Tibial nerve (tissue), 4 donors: ENCODE results near the gene IP6K3. TPM values are rescaled to one million over a fixed set of nuclear protein-coding genes. Genes with fewer than 3 reads are reported as not detected.

Experiments
- DNase-seq, 2 donors: peaks; one replicate each; pipeline ENCODE4 v3.0.0-alpha.2; 2019; ENCODE audit warnings: low spot score in 2 of 2
- H3K27ac ChIP-seq, 4 donors: fragments of 200-600 bp; sonication (generic) in 3 of 4; one replicate each; pipeline ENCODE4 v1.5.1; 2017 to 2019; ENCODE audit warnings: mild to moderate bottlenecking in 1 of 4
- H3K27me3 ChIP-seq, 2 donors: fragments of 200-600 bp; sonication (generic) in 1 of 2; one replicate each; pipeline versions ENCODE4 v1.5.1 to v1.6.0; 2017 to 2019
- H3K36me3 ChIP-seq, 3 donors: fragments of 200-600 bp; sonication (generic); one replicate each; pipeline ENCODE4 v1.5.1; 2018 to 2019
- H3K4me1 ChIP-seq, 4 donors: fragments of 200-600 bp; sonication (generic) in 3 of 4; one replicate each; pipeline ENCODE4 v1.5.1; 2017 to 2019
- H3K4me3 ChIP-seq, 4 donors: fragments of 200-600 bp; sonication (generic) in 3 of 4; one replicate each; pipeline ENCODE4 v1.5.1; 2017 to 2019; ENCODE audit warnings: mild to moderate bottlenecking in 1 of 4, moderate library complexity in 1 of 4
- H3K9me3 ChIP-seq, 4 donors: fragments of 200-600 bp; sonication (generic) in 3 of 4; one replicate each; pipeline ENCODE4 v1.5.1; 2017 to 2019
- CTCF ChIP-seq, 5 experiments: fragments of 200-600 bp in 3 of 5; fragments of 450-650 bp in 2 of 5; sonication (generic) in 3 of 5; IDR thresholded peaks; one replicate each; pipeline ENCODE4 v1.5.1; 2016 to 2019; ENCODE audit warnings: antibody characterized with exemption in 5 of 5, mild to moderate bottlenecking in 3 of 5, moderate library complexity in 2 of 5
- EP300 ChIP-seq, 2 donors: sonication (generic); formaldehyde crosslinking; IDR thresholded peaks; one replicate each; pipeline ENCODE4 v1.6.1; 2017; ENCODE audit warnings: antibody characterized with exemption in 2 of 2, mild to moderate bottlenecking in 1 of 2
- POLR2A ChIP-seq, 2 donors: fragments of 450-650 bp; IDR thresholded peaks; one replicate each; pipeline ENCODE4 v1.6.1; 2017; ENCODE audit warnings: antibody characterized with exemption in 2 of 2, mild to moderate bottlenecking in 2 of 2, moderate library complexity in 2 of 2
- WGBS, 2 donors: methylation state at CpG; one replicate each; pipeline ENCODE4 v1.1.5; 2018; 5-methylcytosine and 5-hydroxymethylcytosine counted together
- total RNA-seq, 4 donors: library from RNA; depleted of rRNA; stranded (reverse); fragments of >200 nt; gene quantifications; one replicate each; pipeline ENCODE4 v1.1.0, GENCODE V29; 2016

IP6K3 gene
- total RNA-seq, 4 donors from 2014 or later = 0.39 to 3.0 (median 1.7) TPM

- Histone ChIP-seq H3K27me3 (no peaks in the 10 kb centered on the region), H3K4me1 (peaks cover 0 to 7% (median 3%) of the 10 kb centered on the region in 4 donors), H3K9me3 (no peaks in the 10 kb centered on the region), H3K27ac (no peak overlapping the region), H3K36me3 (no peaks in the 10 kb centered on the region), H3K4me3 (no peak overlapping the region)
- no peak for TF ChIP-seq CTCF (IDR thresholded peaks at IDR 0.05)
- no peak for TF ChIP-seq EP300 (IDR thresholded peaks at IDR 0.05)
- no peak for TF ChIP-seq POLR2A (IDR thresholded peaks at IDR 0.05)
- DNase-seq = no peak
- WGBS, 2 donors = 84% methylated on average over 9 of the region's 9 CpGs
Observed at GRCh38 chr6:33759887-33760629, 13.4 kb upstream of the IP6K3 start.

GRCh38 chr6:33758815-33759216, 12.1 kb upstream of the IP6K3 start:
- H3K36me3 ChIP-seq = no peaks in the 10 kb centered on the region
- H3K4me1 ChIP-seq = peaks cover 0 to 7% (median 3%) of the 10 kb centered on the region in 4 donors
- TF ChIP-seq EP300 (IDR thresholded peaks at IDR 0.05) = no peak
- TF ChIP-seq POLR2A (IDR thresholded peaks at IDR 0.05) = no peak
- TF ChIP-seq CTCF (IDR thresholded peaks at IDR 0.05) = no peak
- no peaks in the 10 kb centered on the region for H3K9me3 ChIP-seq
- H3K27me3 ChIP-seq = no peaks in the 10 kb centered on the region
- no peak overlapping the region for H3K4me3 ChIP-seq
- H3K27ac ChIP-seq = no peak overlapping the region
- no peak for DNase-seq
- WGBS, 2 donors = 65 to 68% methylated on average over 7 of the region's 7 CpGs

GRCh38 chr6:33757906-33758305, 11.2 kb upstream of the IP6K3 start:
- WGBS, 2 donors = 80 to 82% methylated on average over 10 of the region's 10 CpGs
- no peaks in the 10 kb centered on the region for H3K27me3 ChIP-seq
- H3K4me3 ChIP-seq = no peak overlapping the region
- TF ChIP-seq POLR2A (IDR thresholded peaks at IDR 0.05) = no peak
- TF ChIP-seq CTCF (IDR thresholded peaks at IDR 0.05) = no peak
- TF ChIP-seq EP300 (IDR thresholded peaks at IDR 0.05) = no peak
- peaks cover 0 to 7% (median 3%) of the 10 kb centered on the region in 4 donors for H3K4me1 ChIP-seq
- DNase-seq = no peak
- no peaks in the 10 kb centered on the region for H3K9me3 ChIP-seq
- H3K36me3 ChIP-seq = no peaks in the 10 kb centered on the region
- H3K27ac ChIP-seq = no peak overlapping the region

GRCh38 chr6:33757113-33757512, 10.4 kb upstream of the IP6K3 start:
- Histone ChIP-seq H3K27ac (no peak overlapping the region), H3K4me1 (peaks cover 0 to 7% (median 3%) of the 10 kb centered on the region in 4 donors), H3K27me3 (no peaks in the 10 kb centered on the region), H3K4me3 (no peak overlapping the region), H3K9me3 (no peaks in the 10 kb centered on the region), H3K36me3 (no peaks in the 10 kb centered on the region)
- no peak for DNase-seq
- WGBS, 2 donors = 70 to 80% methylated on average over 3 of the region's 3 CpGs
- no peak for TF ChIP-seq CTCF (IDR thresholded peaks at IDR 0.05)
- no peak for TF ChIP-seq EP300 (IDR thresholded peaks at IDR 0.05)
- no peak for TF ChIP-seq POLR2A (IDR thresholded peaks at IDR 0.05)

GRCh38 chr6:33756211-33756954, 9.7 kb upstream of the IP6K3 start:
- Histone ChIP-seq H3K27ac (no peak overlapping the region), H3K4me3 (no peak overlapping the region), H3K27me3 (no peaks in the 10 kb centered on the region), H3K4me1 (peaks cover 0 to 3% (median 0%) of the 10 kb centered on the region in 4 donors), H3K9me3 (no peaks in the 10 kb centered on the region), H3K36me3 (no peaks in the 10 kb centered on the region)
- WGBS, 2 donors = 84 to 85% methylated on average over 12 of the region's 12 CpGs
- DNase-seq = no peak
- no peak for TF ChIP-seq POLR2A (IDR thresholded peaks at IDR 0.05)
